HepG2 (cell line): ENCODE measurements around the gene PKLR. TPM values are rescaled to one million over a fixed set of nuclear protein-coding genes. Genes with fewer than 3 reads are reported as not detected.
A peak's percentile ranks its signal among the peaks of the same experiment; 100 is the strongest.

ENCODE experiments used
- EHMT2 ChIP-seq: fragments of 200-600 bp; sonication (generic); IDR thresholded peaks from 2 replicates; pipeline ENCODE4 v1.7.0; 2017; ENCODE audit warnings: antibody characterized with exemption, low read depth, low read length, borderline replicate concordance
- GATAD1 ChIP-seq: IDR thresholded peaks from 2 replicates; pipeline ENCODE4 v1.6.1; 2016; ENCODE audit warnings: missing genetic modification reagents, missing compliant biosample characterization
- POGZ ChIP-seq: sonication (generic); formaldehyde crosslinking; IDR thresholded peaks from 2 replicates; pipeline ENCODE4 v1.4.0; 2020; ENCODE audit warnings: mild to moderate bottlenecking, missing genetic modification reagents
- PREB ChIP-seq: sonication (generic); formaldehyde crosslinking; IDR thresholded peaks from 2 replicates; pipeline ENCODE4 v1.4.0; 2020; ENCODE audit warnings: missing genetic modification reagents
- SP2 ChIP-seq: sonication (generic); formaldehyde crosslinking; IDR thresholded peaks from 2 replicates; pipeline ENCODE4 v1.5.1; 2020; ENCODE audit warnings: mild to moderate bottlenecking, missing genetic modification reagents
- ZBTB10 ChIP-seq: sonication (generic); formaldehyde crosslinking; IDR thresholded peaks from 2 replicates; pipeline ENCODE4 v1.4.0; 2020; ENCODE audit warnings: missing genetic modification reagents, borderline replicate concordance
- ZBTB38 ChIP-seq: sonication (generic); formaldehyde crosslinking; IDR thresholded peaks from 2 replicates; pipeline ENCODE4 v1.5.1; 2020; ENCODE audit warnings: mild to moderate bottlenecking, missing genetic modification reagents
- ZKSCAN1 ChIP-seq: fragments of 150-350 bp; IDR thresholded peaks from 2 replicates; pipeline ENCODE4 v1.6.1; 2014; ENCODE audit warnings: low read length
- ZZZ3 ChIP-seq: sonication (generic); formaldehyde crosslinking; IDR thresholded peaks from 2 replicates; pipeline ENCODE4 v1.4.0; 2020; ENCODE audit warnings: missing genetic modification reagents, mild to moderate bottlenecking, borderline replicate concordance
- polyA plus RNA-seq, 8 experiments: library from polyadenylated mRNA; depleted of rRNA in 3 of 8; stranded (reverse) in 7 of 8; unstranded in 1 of 8; fragments of >200 nt; fragmentation: Illumina TruSeq in 4 of 8; extraction: Trizol in 4 of 8; gene quantifications; 2 replicates each; pipeline versions ENCODE4 v1.2.1 to v1.2.3, GENCODE V29; 2011 to 2016; ENCODE audit warnings: low read depth in 4 of 8, missing spikeins in 1 of 8, mixed read lengths in 1 of 8; ENCODE audit not compliant: insufficient read depth in 1 of 8
- total RNA-seq, 5 experiments: library from RNA; depleted of rRNA; stranded (reverse); fragments of >200 nt; fragmentation: Illumina TruSeq; extraction: Trizol; gene quantifications; 2 replicates each; pipeline ENCODE4 v1.2.3, GENCODE V29; 2016; ENCODE audit warnings: low read depth in 1 of 5
- TF ChIP-seq, protein P1 (sequence below): sonication (generic); formaldehyde crosslinking; IDR thresholded peaks from 2 replicates; pipeline ENCODE4 v1.5.0; 2020; ENCODE audit warnings: missing genetic modification reagents, mild to moderate bottlenecking, borderline replicate concordance
- TF ChIP-seq, protein P2 (sequence below): sonication (generic); formaldehyde crosslinking; IDR thresholded peaks from 2 replicates; pipeline ENCODE4 v1.4.0; 2020; ENCODE audit warnings: mild to moderate bottlenecking, missing genetic modification reagents
- TF ChIP-seq, protein P3 (sequence below): sonication (generic); formaldehyde crosslinking; conservative IDR thresholded peaks from 2 replicates; pipeline ENCODE4 v1.5.0; 2020; ENCODE audit warnings: missing genetic modification reagents
- TF ChIP-seq, protein P4 (sequence below): sonication (generic); formaldehyde crosslinking; IDR thresholded peaks from 2 replicates; pipeline ENCODE4 v1.9.0; 2022; ENCODE audit warnings: missing genetic modification reagents, mild to moderate bottlenecking, borderline replicate concordance

The PKLR gene
- total and polyA plus RNA-seq, 2 of the 13 experiments (the other 11 are each of a cell fraction or from before 2014, with no cell fraction given) = 10.3 to 29.3 TPM

DNA sequence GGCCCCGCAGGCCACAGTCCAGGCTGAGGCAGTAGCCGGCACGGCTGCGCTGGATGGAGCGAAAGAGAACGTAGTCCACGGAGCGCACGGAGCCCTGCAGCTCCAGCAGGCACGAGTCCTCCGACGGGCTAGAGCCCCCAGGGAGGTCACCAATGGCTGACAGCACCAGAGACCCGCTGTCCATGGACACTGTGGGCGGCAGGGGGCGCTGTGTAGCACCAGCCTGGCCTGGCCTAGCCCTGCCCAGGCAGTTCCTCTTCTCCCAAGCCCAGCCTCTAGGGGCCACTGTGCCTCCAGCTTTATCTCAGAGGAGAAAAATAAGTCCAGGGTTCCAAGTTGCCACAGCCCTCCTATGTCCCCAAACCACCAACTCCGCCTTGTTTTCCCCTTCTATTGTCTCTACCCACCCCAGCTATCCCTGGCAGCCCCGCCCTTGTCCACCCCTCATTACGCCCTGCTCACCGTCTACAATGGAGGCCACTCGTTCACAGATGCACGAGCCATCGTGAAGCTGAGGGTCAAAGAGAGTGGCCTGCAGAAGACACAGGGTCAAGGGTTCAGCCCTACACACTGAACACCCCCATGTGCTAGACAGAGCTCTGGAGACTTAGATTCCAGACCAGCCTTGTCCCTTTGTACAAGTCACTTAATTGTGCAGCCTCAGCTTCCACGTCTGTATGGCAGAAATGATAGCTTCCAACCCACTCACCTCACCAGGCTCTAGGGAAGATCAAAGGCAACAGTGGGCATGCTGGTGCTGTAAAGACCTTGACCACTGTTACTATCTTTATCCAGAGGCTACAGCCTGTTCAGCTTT is 50.4 kb downstream of the PKLR start (continued):
- TF ChIP-seq, protein P1, sequence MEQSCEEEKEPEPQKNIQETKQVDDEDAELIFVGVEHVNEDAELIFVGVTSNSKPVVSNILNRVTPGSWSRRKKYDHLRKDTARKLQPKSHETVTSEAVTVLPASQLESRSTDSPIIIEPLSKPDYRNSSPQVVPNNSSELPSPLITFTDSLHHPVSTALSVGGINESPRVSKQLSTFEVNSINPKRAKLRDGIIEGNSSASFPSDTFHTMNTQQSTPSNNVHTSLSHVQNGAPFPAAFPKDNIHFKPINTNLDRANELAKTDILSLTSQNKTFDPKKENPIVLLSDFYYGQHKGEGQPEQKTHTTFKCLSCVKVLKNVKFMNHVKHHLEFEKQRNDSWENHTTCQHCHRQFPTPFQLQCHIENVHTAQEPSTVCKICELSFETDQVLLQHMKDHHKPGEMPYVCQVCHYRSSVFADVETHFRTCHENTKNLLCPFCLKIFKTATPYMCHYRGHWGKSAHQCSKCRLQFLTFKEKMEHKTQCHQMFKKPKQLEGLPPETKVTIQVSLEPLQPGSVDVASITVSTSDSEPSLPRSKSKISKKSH (CRISPR knock-in tag) = peak; percentile 20; the same call in 1 of the 2 replicates
- TF ChIP-seq PREB (no peak), ZKSCAN1 (peak; percentile 43; the same call in 1 of the 2 replicates), SP2 (CRISPR knock-in tag) (no peak), ZZZ3 (no peak), ZBTB38 (CRISPR knock-in tag) (0 out of 2 replicates have a peak, but pooled peaks have one; percentile 60), ZBTB10 (CRISPR knock-in tag) (0 out of 2 replicates have a peak, but pooled peaks have one; percentile 41), GATAD1 (CRISPR knock-in tag) (peak; percentile 73), EHMT2 (no peak), POGZ (CRISPR knock-in tag) (peak; percentile 16; the same call in 1 of the 2 replicates)
- TF ChIP-seq, protein P2, sequence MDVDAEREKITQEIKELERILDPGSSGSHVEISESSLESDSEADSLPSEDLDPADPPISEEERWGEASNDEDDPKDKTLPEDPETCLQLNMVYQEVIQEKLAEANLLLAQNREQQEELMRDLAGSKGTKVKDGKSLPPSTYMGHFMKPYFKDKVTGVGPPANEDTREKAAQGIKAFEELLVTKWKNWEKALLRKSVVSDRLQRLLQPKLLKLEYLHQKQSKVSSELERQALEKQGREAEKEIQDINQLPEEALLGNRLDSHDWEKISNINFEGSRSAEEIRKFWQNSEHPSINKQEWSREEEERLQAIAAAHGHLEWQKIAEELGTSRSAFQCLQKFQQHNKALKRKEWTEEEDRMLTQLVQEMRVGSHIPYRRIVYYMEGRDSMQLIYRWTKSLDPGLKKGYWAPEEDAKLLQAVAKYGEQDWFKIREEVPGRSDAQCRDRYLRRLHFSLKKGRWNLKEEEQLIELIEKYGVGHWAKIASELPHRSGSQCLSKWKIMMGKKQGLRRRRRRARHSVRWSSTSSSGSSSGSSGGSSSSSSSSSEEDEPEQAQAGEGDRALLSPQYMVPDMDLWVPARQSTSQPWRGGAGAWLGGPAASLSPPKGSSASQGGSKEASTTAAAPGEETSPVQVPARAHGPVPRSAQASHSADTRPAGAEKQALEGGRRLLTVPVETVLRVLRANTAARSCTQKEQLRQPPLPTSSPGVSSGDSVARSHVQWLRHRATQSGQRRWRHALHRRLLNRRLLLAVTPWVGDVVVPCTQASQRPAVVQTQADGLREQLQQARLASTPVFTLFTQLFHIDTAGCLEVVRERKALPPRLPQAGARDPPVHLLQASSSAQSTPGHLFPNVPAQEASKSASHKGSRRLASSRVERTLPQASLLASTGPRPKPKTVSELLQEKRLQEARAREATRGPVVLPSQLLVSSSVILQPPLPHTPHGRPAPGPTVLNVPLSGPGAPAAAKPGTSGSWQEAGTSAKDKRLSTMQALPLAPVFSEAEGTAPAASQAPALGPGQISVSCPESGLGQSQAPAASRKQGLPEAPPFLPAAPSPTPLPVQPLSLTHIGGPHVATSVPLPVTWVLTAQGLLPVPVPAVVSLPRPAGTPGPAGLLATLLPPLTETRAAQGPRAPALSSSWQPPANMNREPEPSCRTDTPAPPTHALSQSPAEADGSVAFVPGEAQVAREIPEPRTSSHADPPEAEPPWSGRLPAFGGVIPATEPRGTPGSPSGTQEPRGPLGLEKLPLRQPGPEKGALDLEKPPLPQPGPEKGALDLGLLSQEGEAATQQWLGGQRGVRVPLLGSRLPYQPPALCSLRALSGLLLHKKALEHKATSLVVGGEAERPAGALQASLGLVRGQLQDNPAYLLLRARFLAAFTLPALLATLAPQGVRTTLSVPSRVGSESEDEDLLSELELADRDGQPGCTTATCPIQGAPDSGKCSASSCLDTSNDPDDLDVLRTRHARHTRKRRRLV (CRISPR knock-in tag) = no peak; the same call in 1 of the 2 replicates
- TF ChIP-seq, protein P3, sequence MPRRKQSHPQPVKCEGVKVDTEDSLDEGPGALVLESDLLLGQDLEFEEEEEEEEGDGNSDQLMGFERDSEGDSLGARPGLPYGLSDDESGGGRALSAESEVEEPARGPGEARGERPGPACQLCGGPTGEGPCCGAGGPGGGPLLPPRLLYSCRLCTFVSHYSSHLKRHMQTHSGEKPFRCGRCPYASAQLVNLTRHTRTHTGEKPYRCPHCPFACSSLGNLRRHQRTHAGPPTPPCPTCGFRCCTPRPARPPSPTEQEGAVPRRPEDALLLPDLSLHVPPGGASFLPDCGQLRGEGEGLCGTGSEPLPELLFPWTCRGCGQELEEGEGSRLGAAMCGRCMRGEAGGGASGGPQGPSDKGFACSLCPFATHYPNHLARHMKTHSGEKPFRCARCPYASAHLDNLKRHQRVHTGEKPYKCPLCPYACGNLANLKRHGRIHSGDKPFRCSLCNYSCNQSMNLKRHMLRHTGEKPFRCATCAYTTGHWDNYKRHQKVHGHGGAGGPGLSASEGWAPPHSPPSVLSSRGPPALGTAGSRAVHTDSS (CRISPR knock-in tag) = no peak
- TF ChIP-seq, protein P4, sequence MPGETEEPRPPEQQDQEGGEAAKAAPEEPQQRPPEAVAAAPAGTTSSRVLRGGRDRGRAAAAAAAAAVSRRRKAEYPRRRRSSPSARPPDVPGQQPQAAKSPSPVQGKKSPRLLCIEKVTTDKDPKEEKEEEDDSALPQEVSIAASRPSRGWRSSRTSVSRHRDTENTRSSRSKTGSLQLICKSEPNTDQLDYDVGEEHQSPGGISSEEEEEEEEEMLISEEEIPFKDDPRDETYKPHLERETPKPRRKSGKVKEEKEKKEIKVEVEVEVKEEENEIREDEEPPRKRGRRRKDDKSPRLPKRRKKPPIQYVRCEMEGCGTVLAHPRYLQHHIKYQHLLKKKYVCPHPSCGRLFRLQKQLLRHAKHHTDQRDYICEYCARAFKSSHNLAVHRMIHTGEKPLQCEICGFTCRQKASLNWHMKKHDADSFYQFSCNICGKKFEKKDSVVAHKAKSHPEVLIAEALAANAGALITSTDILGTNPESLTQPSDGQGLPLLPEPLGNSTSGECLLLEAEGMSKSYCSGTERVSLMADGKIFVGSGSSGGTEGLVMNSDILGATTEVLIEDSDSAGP = peak; percentile 88
